NCI-H226 (cell line): ENCODE data around the gene CD300C.
"Not testable (repeated sequence)": the region's sequence is repeated elsewhere in the genome, so short reads cannot be mapped to it uniquely, and the experiment has no call there.

Source experiments
- DNase-seq: peaks from one replicate; pipeline ENCODE4 v3.0.0-alpha.2; 2015

CD300C gene

DNA sequence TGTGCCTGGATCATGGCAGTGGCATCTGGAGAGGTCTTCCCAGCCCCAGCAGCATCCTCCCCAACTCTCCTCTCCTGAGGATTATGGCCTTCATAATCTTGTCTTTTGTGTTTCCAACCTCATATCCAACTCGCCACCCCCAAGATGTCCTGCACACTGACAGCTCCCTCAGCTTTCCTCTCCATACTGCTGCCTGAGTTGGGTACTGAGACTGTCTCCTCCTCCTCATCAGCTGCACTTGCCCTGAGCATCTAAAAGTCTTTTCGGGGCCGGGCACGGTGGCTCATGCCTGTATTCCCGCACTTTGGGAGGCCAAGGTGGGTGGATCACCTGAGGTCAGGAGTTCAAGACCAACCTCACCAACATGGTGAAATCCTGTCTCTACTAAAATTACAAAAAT is 16.7 kb downstream of the CD300C start:
- DNase-seq, result no peak

DNA sequence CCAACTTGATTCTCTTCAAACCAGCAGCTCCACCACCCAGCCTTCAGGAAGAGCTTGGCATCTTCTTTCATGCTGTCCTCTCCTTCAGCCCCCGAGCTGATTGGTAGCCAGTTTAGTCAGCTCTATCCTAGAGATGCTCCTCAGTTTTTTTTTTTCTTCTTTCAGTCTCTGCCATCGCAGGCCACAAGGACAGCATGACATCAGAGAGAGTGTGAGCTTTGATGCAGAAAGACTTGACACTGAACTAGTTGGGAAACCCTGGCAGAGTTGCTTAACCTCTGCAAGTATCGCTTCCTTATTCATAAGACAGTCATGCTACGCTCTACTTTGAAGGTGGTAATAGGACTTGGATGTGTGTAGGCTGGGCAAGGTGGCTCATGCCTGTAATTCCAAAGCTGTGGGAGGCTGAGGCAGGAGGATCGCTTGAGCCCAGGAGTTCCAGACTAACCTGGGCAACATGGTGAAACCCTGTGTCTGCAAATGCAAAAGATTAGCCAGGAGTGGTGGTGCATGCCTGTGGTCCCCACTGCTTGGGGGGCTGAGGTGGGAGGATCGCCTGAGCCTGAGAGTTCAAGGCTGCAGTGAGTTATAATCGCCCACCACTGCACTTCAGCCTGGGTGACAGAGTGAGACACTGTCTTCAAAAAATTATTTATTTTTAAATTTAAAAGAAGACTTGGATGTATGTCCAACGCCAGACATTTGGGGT is 17.3 kb downstream of the CD300C start:
- DNase-seq, result no peak

DNA sequence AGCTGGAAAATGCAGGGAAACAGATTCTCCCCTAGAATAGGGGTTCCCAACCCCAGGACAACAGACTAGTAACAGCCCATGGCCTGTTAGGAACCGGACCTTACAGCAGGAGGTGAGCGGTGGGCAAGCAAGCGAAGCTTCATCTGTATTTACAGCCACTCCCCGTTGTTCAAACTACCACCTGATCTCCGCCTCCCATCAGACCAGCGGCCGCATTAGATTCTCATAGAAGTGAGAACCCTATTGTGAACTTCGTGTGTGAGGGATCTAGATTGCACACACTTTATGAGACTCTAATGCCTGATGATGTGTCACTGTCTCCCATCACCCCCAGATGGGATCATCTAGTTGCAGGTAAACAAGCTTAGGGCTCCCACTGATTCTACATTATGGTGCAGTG is 18.2 kb downstream of the CD300C start:
- DNase-seq, result no peak

- DNase-seq, result no peak
Measured at GRCh38 chr17:74527081-74527480, 18.8 kb downstream of the CD300C start.

DNA sequence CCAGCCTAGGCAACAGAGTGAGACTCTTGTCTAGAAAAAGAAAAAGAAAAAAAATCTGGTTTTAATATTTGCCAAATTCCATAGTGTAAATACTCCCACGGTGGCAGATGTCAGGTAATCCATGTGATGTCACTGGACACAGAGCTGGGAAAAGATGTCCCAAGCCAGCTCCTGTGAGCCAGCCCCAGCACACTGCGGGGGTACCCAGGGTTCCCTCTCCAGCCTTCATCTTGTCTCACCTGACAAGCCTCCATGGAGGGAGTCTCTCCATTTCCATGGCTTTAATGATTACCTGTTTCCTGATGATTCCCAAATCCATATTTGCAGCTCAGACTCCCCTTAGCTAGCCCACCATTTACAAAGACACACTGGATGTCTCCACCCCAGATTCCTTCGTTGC is 19.2 kb downstream of the CD300C start:
- DNase-seq, result no peak

- no peak for DNase-seq
Measured at GRCh38 chr17:74525781-74526288, 20.1 kb downstream of the CD300C start.

DNA sequence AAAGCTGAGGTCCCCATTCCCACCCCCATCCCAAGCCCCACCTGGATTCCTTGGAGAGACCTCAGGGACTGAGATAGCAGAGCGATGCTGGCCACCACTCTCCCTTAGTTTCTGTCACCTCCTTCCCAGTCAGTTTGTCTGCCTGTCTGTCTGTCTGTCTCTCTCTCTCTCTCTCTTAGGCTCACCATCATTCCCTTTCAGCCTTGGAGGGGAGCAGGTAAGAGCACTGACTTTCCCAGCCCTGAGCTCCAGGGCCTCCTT is 20.5 kb downstream of the CD300C start:
- no peak for DNase-seq

- no peak for DNase-seq
Measured at GRCh38 chr17:74524653-74525464, 21.1 kb downstream of the CD300C start.

DNA sequence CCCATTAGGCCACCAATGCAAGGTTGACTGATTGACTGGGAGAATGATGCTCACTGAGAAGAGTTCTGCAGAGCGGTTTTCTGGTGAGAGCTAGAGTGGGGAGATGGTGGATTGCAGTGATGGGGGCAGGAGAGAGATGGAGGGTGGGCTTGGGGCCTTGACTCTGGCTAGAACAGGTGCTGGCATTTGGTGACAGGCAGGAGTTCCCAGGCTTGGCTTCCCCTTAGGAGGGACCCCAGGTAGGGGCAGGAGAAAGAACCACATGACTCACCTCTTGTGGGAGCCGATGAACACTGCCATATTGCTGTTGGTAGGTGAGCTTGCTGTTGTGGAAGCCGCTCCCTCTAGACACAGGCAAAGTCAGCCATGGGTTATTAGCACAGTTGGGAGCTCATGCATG is 22.6 kb downstream of the CD300C start:
- DNase-seq, result no peak

- no peak for DNase-seq
Measured at GRCh38 chr17:74522381-74523105, 23.4 kb downstream of the CD300C start.

- DNase-seq, result no peak
Measured at GRCh38 chr17:74521701-74522201, 24.2 kb downstream of the CD300C start.

DNA sequence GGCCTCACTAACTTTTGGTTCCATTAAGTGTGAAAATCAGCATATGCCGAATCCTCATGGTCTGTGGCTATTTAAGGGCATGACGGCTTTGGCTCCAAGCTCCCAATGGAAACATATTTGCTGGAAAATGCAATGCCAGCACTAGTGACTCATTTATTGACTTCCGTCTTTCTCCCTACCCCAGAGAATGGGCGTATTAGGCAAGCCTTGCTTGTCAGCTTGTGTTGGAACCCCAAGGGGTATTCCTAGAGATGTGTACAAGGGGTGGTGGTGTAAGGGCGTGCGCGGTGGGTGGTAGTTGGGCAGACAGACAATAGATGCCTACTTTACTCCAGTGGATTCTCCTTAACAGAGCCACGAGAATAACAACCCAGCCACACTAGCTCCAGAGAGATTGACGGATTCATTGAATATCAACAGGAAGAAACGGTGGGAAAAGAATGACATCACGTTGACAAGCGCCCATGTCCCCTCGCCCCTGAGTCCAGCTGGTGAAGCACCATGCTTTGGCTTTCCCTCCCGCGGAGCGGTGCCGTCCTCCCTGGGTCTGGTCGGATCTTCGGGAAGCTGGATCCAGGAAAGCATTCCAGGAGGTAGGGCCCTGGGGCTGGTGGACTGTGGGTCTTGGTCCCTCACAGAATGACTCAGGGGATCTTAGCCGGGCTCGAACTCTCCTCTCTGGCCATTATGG is 25.0 kb downstream of the CD300C start:
- no peak for DNase-seq

GRCh38 chr17:74520016-74520434 is 25.9 kb downstream of the CD300C start:
- no peak for DNase-seq

- DNase-seq, result not testable (repeated sequence)
Measured at GRCh38 chr17:74518413-74518981, 27.4 kb downstream of the CD300C start.

DNA sequence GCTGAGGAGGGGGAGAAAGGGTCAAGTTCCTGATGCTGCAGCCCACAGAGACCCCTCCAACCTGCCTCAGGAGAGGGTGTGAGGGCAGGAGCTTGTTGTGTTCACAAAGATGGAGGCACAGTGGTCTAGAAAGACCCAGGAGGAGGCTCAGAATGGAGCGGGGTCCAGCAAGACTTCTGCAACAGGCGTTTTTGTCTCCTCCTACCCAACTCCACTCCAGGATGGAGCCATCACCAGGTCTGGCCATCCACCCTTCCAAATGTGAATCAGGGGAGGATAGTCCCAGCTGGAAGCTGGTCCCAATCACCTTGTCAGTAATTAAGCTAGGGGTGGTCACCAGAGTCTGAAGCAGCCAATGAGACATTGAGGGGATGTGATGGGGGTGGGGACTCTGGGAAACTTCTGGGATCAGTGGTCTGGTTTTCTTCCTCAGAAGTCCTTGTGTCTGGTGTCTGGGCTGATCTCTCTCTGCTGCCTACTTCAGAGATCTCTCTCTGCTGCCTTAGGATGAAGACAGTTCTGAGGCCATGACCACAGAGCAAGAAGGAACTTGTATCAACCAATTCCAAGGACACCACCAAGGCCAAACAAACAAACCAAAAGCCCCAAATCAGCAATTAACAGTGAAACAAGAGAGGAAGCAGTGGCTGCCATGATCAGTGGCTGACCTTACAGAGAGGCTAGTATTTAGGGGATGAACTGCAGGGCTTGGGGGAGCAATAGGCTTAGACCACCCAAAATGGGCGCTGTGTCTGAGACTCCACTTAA is 29.2 kb downstream of the CD300C start:
- DNase-seq, result no peak

DNA sequence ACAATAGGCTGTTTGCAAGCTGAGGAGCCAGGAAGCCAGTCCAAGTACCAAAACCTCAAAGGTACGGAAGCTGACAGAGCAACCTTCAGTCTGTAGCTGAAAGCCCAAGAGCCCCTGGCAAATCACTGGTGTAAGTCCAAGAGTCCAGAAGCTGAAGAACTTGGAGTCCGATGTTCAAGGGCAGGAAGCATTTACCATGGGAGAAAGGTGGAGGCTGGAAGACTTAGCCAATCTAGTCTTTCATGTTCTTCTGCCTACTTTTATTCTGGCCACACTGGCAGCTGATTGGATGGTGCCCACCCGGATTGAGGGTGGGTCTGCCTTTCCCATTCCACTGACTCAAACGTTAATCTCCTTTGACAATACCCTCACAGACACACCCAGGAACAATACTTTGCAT is 30.0 kb downstream of the CD300C start:
- no peak for DNase-seq

DNA sequence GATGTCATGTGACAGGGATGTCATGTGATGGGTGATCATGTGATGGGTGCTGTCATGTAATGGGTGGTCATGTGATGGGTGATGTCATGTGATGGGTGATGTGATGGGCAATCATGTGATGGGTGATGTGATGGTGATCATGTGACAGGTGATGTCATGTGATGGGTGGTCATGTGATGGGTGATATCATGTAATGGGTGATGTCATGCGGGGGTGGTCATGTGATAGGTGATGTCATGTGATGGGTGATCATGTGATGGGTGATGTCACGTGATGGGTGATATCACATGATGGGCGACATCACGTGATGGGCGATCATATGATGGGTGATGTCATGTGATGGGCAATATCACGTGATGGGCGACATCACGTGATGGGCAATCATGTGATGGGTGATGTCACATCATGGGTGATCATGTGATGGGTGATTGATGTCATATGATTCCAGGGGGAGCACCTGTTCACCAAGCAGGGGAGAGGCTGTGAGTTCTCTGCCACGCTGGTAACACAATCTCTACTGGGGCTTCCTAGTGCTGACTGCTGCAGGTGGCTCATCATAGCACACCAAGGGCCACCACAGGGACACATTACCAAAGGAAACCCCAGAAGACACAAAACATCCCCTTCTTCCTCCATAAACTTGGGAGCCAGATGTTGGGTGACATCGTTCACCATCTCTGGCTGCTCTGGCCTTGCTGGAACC is 31.1 kb downstream of the CD300C start:
- DNase-seq, result no peak

DNA sequence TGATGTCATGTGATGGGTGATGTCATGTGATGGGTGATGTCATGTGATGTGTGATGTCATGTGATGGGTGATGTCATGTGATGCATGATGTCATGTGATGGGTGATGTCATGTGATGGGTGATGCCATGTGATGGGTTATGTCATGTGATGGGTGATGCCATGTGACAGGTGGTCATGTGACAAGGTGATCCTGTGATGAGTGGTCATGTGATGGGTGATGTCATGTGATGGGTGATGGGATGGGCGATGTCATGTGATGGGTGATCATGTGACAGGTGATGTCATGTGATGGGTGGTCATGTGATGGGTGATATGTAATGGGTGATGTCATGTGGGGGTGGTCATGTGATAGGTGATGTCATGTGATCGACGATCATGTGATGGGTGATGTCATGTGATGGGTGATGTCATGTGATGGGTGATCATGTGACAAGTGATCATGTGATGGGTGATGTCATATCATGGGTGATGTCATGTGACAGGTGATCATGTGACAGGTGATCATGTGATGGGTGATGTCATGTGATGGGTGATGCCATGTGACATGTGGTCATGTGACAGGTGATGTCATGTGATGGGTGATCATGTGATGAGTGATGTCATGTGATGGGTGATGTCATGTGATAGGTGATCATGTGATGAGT is 31.8 kb downstream of the CD300C start:
- no peak for DNase-seq

DNA sequence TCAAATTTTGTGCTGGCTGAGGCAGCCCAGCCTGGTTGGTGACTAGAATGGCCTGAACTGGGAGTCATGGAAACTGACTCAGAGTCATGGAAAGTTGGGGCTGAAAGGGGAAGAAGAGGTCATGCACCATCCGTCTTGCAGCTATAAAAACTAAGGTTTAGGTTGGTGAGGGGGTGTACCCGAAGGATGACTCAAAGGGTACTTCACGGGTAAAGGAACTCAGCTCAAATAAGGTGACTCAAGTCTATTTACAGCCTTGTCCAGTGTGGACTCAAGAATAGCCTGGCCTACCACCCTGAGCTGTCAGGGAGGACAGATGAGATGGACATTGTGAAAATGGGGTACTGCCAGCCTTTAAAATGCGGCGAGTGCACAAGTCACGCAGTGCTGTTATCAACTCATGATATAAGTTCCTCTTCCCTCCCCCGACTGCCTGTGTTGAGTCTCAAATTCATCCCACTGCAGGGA is 33.3 kb downstream of the CD300C start:
- DNase-seq, result no peak

GRCh38 chr17:74512036-74512435 is 33.9 kb downstream of the CD300C start:
- DNase-seq, result no peak

DNA sequence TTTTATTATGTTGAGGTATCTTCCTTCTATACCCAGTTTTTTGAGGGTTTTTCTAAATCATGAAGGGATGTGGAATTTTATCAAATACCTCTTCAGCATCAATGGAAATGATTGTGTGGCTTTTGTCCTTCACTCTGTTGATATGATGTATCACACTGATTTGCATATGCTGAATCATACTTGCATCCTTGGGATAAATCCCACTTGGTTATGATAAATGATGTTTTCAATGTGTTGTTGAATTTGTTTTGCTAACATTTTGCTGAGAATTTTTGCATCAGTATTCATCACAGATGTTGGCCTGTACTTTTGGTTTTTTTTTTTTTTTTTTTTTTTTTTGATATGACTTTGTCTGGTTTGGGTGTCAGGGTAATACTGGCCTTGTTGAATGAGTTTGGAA is 37.8 kb downstream of the CD300C start:
- no peak for DNase-seq
